Activated effector memory CD4-positive, alpha-beta T cell treated with Interleukin-2 at 50 U/mL for 16 hours (primary cell): ENCODE measurements around the gene PAXIP1.

Experiments
- DNase-seq: peaks from one replicate; pipeline ENCODE4 v3.0.0-alpha.2; 2020

PAXIP1 gene

GRCh38 chr7:154990964-154991540 is 11.9 kb downstream of the PAXIP1 start:
- DNase-seq = no peak

GRCh38 chr7:154987571-154987970 is 15.4 kb downstream of the PAXIP1 start:
- DNase-seq = no peak

DNA sequence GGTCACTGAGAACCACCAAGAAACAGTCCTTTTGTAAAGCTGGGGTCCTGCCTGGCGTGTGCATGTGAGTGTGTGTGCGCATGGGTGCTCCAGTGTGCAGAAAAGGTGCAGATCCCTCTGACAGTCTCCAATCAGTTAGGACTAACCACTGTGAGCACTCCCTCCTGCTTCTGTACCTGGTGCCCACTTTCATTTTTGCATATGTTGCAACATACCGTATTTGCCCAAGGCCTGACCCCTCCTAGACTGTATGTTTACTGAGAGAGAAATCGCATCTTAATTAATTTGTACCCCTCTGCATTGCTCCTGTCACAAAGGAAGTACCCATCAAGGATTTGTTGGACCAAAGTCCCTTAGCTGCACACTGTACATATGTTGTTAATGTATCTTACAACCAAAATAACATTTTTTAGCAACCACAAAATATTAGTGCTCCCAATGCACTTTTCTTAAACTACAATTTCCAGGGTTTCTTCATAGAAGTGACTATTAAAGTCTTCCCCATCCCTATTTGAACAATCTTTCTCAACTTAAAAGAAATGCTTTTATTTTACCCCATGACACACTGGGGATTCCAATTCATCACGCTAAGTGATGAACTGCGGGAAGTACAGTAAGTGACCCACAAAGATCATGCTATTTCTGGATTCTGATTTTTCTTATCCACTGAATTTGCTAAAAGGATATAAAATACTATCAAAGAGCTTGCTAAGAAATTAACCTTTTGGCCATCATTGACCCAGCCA is 16.6 kb downstream of the PAXIP1 start:
- no peak for DNase-seq

DNA sequence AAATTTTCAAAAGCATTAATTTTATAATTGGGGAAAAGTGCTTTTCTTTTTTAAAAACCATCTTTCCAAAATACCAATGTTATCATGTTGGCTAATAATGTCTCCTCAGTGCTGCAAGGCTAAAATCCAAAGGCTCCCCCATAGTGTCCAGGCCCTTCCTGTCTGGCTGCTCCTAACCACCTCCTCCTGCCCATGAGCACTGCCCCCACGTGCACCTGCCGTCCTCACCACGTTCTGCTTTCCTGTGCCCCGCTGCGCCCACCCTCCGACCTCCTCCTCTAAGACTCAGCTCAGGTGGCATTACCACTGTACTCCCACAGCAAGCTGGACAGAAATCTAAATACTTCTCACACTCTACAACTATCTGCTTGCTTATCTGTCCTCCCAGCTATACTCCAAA is 17.7 kb downstream of the PAXIP1 start:
- DNase-seq = no peak

GRCh38 chr7:154984601-154985188 is 18.2 kb downstream of the PAXIP1 start:
- no peak for DNase-seq

DNA sequence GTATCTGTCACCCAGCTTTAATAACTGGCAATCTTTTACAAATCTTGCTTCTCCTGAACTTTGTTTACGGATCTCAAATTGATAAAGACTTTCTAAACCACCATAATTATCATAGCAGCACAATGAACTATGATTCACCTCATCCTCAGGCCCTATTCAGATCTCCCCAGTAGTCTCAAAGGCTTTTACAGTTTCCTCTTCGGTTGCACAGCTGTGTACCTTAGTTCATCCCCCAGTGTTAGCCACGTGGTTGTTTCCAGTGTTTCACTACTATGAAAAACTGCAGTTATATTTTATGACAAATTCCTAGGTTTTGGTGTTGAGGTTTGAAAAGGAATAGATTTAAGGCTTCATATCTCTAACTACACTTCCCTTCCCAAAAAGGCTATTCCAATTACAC is 24.9 kb downstream of the PAXIP1 start:
- DNase-seq = no peak

- DNase-seq = no peak
Measured at GRCh38 chr7:154977250-154977649, 25.7 kb downstream of the PAXIP1 start.

GRCh38 chr7:154976844-154977243 is 26.1 kb downstream of the PAXIP1 start:
- DNase-seq = no peak

DNA sequence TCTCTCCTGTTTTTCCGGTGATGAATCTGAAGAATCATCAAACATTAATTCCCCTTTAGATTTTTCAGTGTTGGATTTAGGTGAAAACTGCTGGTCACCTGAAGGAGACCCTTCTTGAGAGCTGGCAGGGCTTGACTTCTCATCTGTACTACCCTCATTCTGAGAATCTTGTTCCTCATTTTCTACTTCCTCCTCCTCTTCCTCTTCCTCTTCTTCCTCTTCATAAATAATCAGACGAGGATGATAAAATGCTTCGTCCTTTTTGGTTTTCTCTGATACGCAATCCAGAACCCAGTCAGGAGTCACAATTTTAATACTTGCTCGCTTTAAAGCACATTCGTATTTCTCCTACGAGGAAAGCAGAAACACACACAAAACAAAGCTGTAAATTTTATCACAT is 26.9 kb downstream of the PAXIP1 start:
- no peak for DNase-seq

DNA sequence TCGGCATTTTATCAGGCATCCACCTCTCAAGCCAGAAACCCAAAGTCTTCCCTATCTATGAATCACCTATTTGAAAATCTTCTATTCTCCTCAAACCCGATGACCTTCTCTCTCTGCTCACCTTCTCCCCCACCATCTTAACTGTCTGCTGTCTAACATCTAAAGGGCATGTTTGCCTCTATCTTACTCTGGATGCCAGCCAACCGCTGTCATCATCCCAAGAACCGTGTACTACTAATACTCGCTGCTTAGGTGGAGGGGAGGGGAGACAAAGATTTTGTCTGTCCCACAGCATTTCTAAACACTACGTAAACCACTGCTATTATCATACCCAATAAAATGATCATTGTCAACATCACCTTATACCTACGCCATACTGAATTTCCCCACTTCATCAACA is 29.5 kb downstream of the PAXIP1 start:
- no peak for DNase-seq

- DNase-seq = no peak
Measured at GRCh38 chr7:154968336-154969001, 34.5 kb downstream of the PAXIP1 start.

DNA sequence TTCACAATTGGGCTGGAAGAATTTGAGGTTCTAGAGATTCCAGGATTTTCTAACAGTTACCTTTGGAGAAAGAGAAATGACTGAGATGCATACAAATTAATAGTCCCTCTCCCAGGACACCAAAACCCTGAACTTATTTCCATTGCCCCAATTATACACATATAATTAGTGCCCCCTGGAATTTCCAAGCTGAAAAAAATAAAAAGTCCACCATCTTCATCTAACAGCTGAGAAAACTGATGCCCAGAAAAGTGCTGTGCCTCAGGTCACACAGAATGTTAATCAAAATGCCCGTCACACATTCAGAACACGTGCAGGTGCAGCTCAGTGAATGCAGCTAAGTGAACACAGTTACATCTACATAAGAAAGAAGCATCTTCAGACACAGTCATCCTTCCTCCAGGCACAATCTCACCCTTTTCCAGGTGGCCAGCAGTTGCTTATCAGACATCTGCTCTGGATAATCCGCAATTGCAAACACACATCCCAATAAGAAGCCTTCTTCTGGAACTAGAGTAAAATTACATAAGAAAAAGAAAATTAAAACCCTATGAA is 35.4 kb downstream of the PAXIP1 start:
- no peak for DNase-seq

GRCh38 chr7:154965014-154965413 is 37.9 kb downstream of the PAXIP1 start:
- DNase-seq = no peak

- DNase-seq = no peak
Measured at GRCh38 chr7:154960063-154960790, 42.7 kb downstream of the PAXIP1 start.

- no peak for DNase-seq
Measured at GRCh38 chr7:154956427-154956826, 46.5 kb downstream of the PAXIP1 start.

DNA sequence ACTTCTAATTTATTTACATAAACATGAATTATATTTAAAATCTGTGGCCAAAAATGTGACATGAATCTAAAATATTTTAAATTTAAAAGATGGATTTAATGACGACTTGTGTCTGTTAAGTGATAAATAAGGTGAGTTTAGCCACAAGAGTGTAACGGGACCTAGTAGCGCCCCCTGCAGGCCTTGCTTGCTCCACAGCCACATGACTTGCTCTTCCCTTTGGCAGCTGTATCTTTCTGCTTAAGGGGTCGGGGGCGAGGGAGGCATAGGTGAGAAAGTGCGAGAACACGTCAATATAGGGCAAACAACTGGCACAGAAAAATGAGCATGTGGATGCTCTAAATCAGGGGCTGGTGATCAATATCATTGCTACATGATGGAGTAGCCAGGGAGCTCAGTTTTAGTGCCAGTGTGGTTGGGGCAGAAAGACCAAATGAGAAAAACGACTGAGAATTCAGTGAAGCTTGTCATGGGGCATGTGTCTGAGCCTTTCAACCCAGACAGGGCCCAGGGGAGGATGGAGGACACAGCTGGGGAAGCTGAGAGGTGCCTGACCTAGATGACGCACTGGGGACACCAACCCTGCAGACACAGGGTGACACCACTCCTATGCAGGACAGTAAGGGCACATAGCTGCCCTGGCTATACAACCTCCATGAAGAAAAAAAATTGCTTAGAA is 49.8 kb downstream of the PAXIP1 start:
- peak; percentile 48 for DNase-seq

- no peak for DNase-seq
Measured at GRCh38 chr7:154950960-154951359, 52.0 kb downstream of the PAXIP1 start.

GRCh38 chr7:154947604-154948003 is 55.3 kb downstream of the PAXIP1 start:
- DNase-seq = no peak

GRCh38 chr7:154946166-154946565 is 56.8 kb downstream of the PAXIP1 start:
- DNase-seq = no peak

- DNase-seq = no peak
Measured at GRCh38 chr7:154943906-154944305, 59.0 kb downstream of the PAXIP1 start.

DNA sequence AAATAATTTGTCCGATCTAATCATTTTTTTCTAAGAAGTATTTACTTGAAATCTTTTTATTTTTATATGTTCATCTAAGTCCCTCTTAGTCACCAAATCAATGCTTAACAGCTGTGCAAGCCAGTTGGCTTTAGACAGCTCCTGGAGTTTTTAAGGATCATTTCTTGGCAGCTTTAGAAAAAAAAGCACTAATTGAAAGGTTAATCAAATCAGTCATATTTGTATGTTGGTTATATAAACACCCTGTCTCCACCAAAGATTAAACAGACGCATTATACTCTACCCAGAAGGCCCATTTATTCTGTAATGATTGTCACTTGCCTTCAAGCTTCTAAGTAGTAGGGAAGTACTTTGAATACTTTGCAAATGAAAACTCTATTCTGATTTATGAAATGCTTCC is 60.2 kb downstream of the PAXIP1 start:
- DNase-seq = no peak

DNA sequence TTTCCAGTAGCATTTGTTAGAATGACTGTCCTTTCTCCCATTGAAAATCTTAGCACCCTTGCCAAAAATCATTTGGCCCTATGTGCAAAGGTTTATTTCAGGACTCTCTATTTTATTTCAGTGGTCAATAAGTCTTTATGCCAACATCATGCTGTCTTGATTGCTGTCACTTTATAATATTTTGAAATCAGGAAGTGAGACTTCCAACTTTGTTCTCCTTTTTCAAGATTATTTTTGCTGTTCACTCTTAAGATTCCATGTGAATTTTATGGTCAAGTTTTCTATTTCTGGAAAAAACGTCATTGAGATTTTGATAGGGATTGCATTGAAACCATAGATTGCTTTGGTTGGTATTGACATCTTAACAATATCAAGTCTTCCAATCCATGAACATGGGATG is 65.1 kb downstream of the PAXIP1 start:
- no peak for DNase-seq
